ENCODE results near the gene TPP1.

The TPP1 gene

GRCh38 chr11:6663794-6664469 is 44.7 kb upstream of the TPP1 start:
- H3K79me2 ChIP-seq (ENCODE audit: insufficient read depth, low read depth), result no peaks in the 10 kb centered on the region
- H3K4me3 ChIP-seq (IDR thresholded peaks at IDR 0.05; ENCODE audit: insufficient read depth, low read depth, low read length), result no peak overlapping the region
- no peaks in the 10 kb centered on the region for H3K36me3 ChIP-seq (ENCODE audit: insufficient read depth)
- H4K20me1 ChIP-seq (ENCODE audit: insufficient read depth), result no peaks in the 10 kb centered on the region
- H3K27me3 ChIP-seq (ENCODE audit: insufficient read depth, low read depth), result no peaks in the 10 kb centered on the region
- H3K4me2 ChIP-seq, result no peak overlapping the region
- H3K4me1 ChIP-seq (ENCODE audit: low read depth, poor library complexity, severe bottlenecking), result no peaks in the 10 kb centered on the region
- H2AFZ ChIP-seq (ENCODE audit: low read depth), result no peak overlapping the region
- no peak overlapping the region for H3K9ac ChIP-seq
- no peak for TF ChIP-seq CTCF (conservative IDR thresholded peaks at IDR 0.05; ENCODE audit: low read depth, low read length)
- no peak overlapping the region for H3K27ac ChIP-seq

- H4K20me1 ChIP-seq (ENCODE audit: insufficient read depth), result no peaks in the 10 kb centered on the region
- TF ChIP-seq CTCF (conservative IDR thresholded peaks at IDR 0.05; ENCODE audit: low read depth, low read length), result no peak
- H3K27ac ChIP-seq, result no peak overlapping the region
- no peaks in the 10 kb centered on the region for H3K36me3 ChIP-seq (ENCODE audit: insufficient read depth)
- no peaks in the 10 kb centered on the region for H3K4me1 ChIP-seq (ENCODE audit: low read depth, poor library complexity, severe bottlenecking)
- H2AFZ ChIP-seq (ENCODE audit: low read depth), result no peak overlapping the region
- H3K79me2 ChIP-seq (ENCODE audit: insufficient read depth, low read depth), result no peaks in the 10 kb centered on the region
- no peak overlapping the region for H3K4me2 ChIP-seq
- H3K27me3 ChIP-seq (ENCODE audit: insufficient read depth, low read depth), result no peaks in the 10 kb centered on the region
- H3K4me3 ChIP-seq (IDR thresholded peaks at IDR 0.05; ENCODE audit: insufficient read depth, low read depth, low read length), result no peak overlapping the region
- no peak overlapping the region for H3K9ac ChIP-seq
Measured at GRCh38 chr11:6660712-6661111, 41.5 kb upstream of the TPP1 start.

GRCh38 chr11:6658647-6659046 is 39.4 kb upstream of the TPP1 start:
- H3K27ac ChIP-seq, result no peak overlapping the region
- no peaks in the 10 kb centered on the region for H3K36me3 ChIP-seq (ENCODE audit: insufficient read depth)
- no peak for TF ChIP-seq CTCF (conservative IDR thresholded peaks at IDR 0.05; ENCODE audit: low read depth, low read length)
- no peaks in the 10 kb centered on the region for H4K20me1 ChIP-seq (ENCODE audit: insufficient read depth)
- H3K4me1 ChIP-seq (ENCODE audit: low read depth, poor library complexity, severe bottlenecking), result no peaks in the 10 kb centered on the region
- H3K27me3 ChIP-seq (ENCODE audit: insufficient read depth, low read depth), result no peaks in the 10 kb centered on the region
- H3K79me2 ChIP-seq (ENCODE audit: insufficient read depth, low read depth), result no peaks in the 10 kb centered on the region
- H3K4me2 ChIP-seq, result no peak overlapping the region
- H3K4me3 ChIP-seq (IDR thresholded peaks at IDR 0.05; ENCODE audit: insufficient read depth, low read depth, low read length), result no peak overlapping the region
- no peak overlapping the region for H3K9ac ChIP-seq
- H2AFZ ChIP-seq (ENCODE audit: low read depth), result no peak overlapping the region

- Histone ChIP-seq H3K79me2 (ENCODE audit: insufficient read depth, low read depth) (no peaks in the 10 kb centered on the region), H3K4me1 (ENCODE audit: low read depth, poor library complexity, severe bottlenecking) (no peaks in the 10 kb centered on the region), H2AFZ (ENCODE audit: low read depth) (no peak overlapping the region), H3K4me2 (no peak overlapping the region), H3K27ac (no peak overlapping the region), H3K27me3 (ENCODE audit: insufficient read depth, low read depth) (no peaks in the 10 kb centered on the region), H4K20me1 (ENCODE audit: insufficient read depth) (no peaks in the 10 kb centered on the region), H3K36me3 (ENCODE audit: insufficient read depth) (no peaks in the 10 kb centered on the region), H3K9ac (no peak overlapping the region), H3K4me3 (IDR thresholded peaks at IDR 0.05; ENCODE audit: insufficient read depth, low read depth, low read length) (no peak overlapping the region)
- no peak for TF ChIP-seq CTCF (conservative IDR thresholded peaks at IDR 0.05; ENCODE audit: low read depth, low read length)
Measured at GRCh38 chr11:6657346-6657745, 38.1 kb upstream of the TPP1 start.
